ENCODE data around the gene ABCG2.

The ABCG2 gene

GRCh38 chr4:88043586-88044340, 114.7 kb downstream of the ABCG2 start:
- H2BK5ac ChIP-seq (ENCODE audit: low read length): no peak overlapping the region
- no peak overlapping the region for H3K23ac ChIP-seq (ENCODE audit: low read depth, low read length, poor library complexity)
- no peak overlapping the region for H3K14ac ChIP-seq (ENCODE audit: low read length)
- H3K4me1 ChIP-seq (ENCODE audit: control insufficient read depth in 2 of 2, insufficient read depth in 1 of 2, low read depth in 1 of 2, low read length in 2 of 2): no peaks in the 10 kb centered on the region
- H2AFZ ChIP-seq (ENCODE audit: low read length): no peak overlapping the region
- no CpG with 5 or more reads among the region's 8 CpGs for WGBS, 2 donors (ENCODE audit: extremely low coverage in 2 of 2, insufficient read length in 2 of 2, insufficient replicate concordance in 1 of 2)
- peaks cover 32 to 100% of the 10 kb centered on the region in 2 donors for H3K36me3 ChIP-seq (replicated peaks in 1 of 2; ENCODE audit: control insufficient read depth in 2 of 2, insufficient read depth in 2 of 2, low read length in 2 of 2)
- no peaks in the 10 kb centered on the region for H3K27me3 ChIP-seq (ENCODE audit: control insufficient read depth in 3 of 3, insufficient read depth in 3 of 3, low read depth in 1 of 3, low read length in 3 of 3)
- H3K4me3 ChIP-seq (ENCODE audit: low read length in 2 of 2): no peak overlapping the region
- H2BK12ac ChIP-seq (ENCODE audit: low read length): no peak overlapping the region
- no peak overlapping the region for H2BK15ac ChIP-seq (ENCODE audit: low read length)
- no peaks in the 10 kb centered on the region for H3K9me3 ChIP-seq (replicated peaks in 1 of 2; ENCODE audit: control insufficient read depth in 2 of 2, insufficient read depth in 1 of 2, low read depth in 1 of 2, low read length in 2 of 2)
- no peak overlapping the region for H3K27ac ChIP-seq (replicated peaks; ENCODE audit: low read length)
- H3K79me1 ChIP-seq (ENCODE audit: low read depth, low read length): no peaks in the 10 kb centered on the region
- no peak overlapping the region for H4K91ac ChIP-seq (ENCODE audit: low read depth, low read length, poor library complexity)
- no peak overlapping the region for H2BK120ac ChIP-seq (ENCODE audit: low read depth, low read length)
- H3K4me2 ChIP-seq (ENCODE audit: insufficient read depth, low read length, poor library complexity, severe bottlenecking): no peak overlapping the region
- H3K18ac ChIP-seq (ENCODE audit: low read length): no peak overlapping the region
- no peak overlapping the region for H3K9ac ChIP-seq (ENCODE audit: low read depth, low read length, poor library complexity)
- no peak for DNase-seq (ENCODE audit: low spot score)
- no peak overlapping the region for H4K8ac ChIP-seq (ENCODE audit: low read depth, low read length)
- H3K4ac ChIP-seq (ENCODE audit: low read length): no peak overlapping the region
- H2AK5ac ChIP-seq (ENCODE audit: low read depth, low read length): no peak overlapping the region

DNA sequence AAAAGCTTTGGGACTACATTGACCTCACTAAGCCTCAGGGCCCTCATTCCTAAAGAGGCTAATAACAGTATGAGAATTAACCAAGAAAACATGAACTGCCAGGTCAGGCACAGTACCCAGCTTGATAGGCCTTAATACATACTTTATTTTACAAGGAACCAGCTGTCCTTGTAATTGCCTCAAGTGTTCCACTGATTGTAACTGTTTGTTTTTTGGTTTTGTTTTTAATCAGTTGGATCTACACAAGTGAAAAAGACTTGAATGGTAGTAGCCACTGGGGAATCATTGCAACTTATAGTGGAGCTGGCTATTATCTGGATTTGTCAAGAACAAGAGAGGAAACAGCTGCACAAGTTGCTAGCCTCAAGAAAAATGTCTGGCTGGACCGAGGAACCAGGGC, 115.4 kb downstream of the ABCG2 start:
- no peak overlapping the region for H4K91ac ChIP-seq (ENCODE audit: low read depth, low read length, poor library complexity)
- H3K4me2 ChIP-seq (ENCODE audit: insufficient read depth, low read length, poor library complexity, severe bottlenecking): no peak overlapping the region
- H2BK5ac ChIP-seq (ENCODE audit: low read length): no peak overlapping the region
- H2AK5ac ChIP-seq (ENCODE audit: low read depth, low read length): no peak overlapping the region
- peaks cover 36 to 100% of the 10 kb centered on the region in 2 donors for H3K36me3 ChIP-seq (replicated peaks in 1 of 2; ENCODE audit: control insufficient read depth in 2 of 2, insufficient read depth in 2 of 2, low read length in 2 of 2)
- no peak overlapping the region for H3K4ac ChIP-seq (ENCODE audit: low read length)
- no peak overlapping the region for H4K8ac ChIP-seq (ENCODE audit: low read depth, low read length)
- H3K27ac ChIP-seq (replicated peaks; ENCODE audit: low read length): no peak overlapping the region
- H2AFZ ChIP-seq (ENCODE audit: low read length): no peak overlapping the region
- no peak overlapping the region for H2BK120ac ChIP-seq (ENCODE audit: low read depth, low read length)
- no peak overlapping the region for H3K18ac ChIP-seq (ENCODE audit: low read length)
- H3K9ac ChIP-seq (ENCODE audit: low read depth, low read length, poor library complexity): no peak overlapping the region
- H3K27me3 ChIP-seq (ENCODE audit: control insufficient read depth in 3 of 3, insufficient read depth in 3 of 3, low read depth in 1 of 3, low read length in 3 of 3): no peaks in the 10 kb centered on the region
- no peaks in the 10 kb centered on the region for H3K9me3 ChIP-seq (replicated peaks in 1 of 2; ENCODE audit: control insufficient read depth in 2 of 2, insufficient read depth in 1 of 2, low read depth in 1 of 2, low read length in 2 of 2)
- DNase-seq (ENCODE audit: low spot score): no peak
- no peak overlapping the region for H3K23ac ChIP-seq (ENCODE audit: low read depth, low read length, poor library complexity)
- no peaks in the 10 kb centered on the region for H3K4me1 ChIP-seq (ENCODE audit: control insufficient read depth in 2 of 2, insufficient read depth in 1 of 2, low read depth in 1 of 2, low read length in 2 of 2)
- no peak overlapping the region for H3K14ac ChIP-seq (ENCODE audit: low read length)
- no peaks in the 10 kb centered on the region for H3K79me1 ChIP-seq (ENCODE audit: low read depth, low read length)
- no peak overlapping the region for H2BK15ac ChIP-seq (ENCODE audit: low read length)
- no peak overlapping the region for H2BK12ac ChIP-seq (ENCODE audit: low read length)
- no CpG with 5 or more reads among the region's 1 CpG for WGBS, 2 donors (ENCODE audit: extremely low coverage in 2 of 2, insufficient read length in 2 of 2, insufficient replicate concordance in 1 of 2)
- H3K4me3 ChIP-seq (ENCODE audit: low read length in 2 of 2): no peak overlapping the region

GRCh38 chr4:88041626-88042025, 116.8 kb downstream of the ABCG2 start:
- Histone ChIP-seq H2BK12ac (ENCODE audit: low read length) (no peak overlapping the region), H3K18ac (ENCODE audit: low read length) (no peak overlapping the region), H3K36me3 (replicated peaks in 1 of 2; ENCODE audit: control insufficient read depth in 2 of 2, insufficient read depth in 2 of 2, low read length in 2 of 2) (peaks cover 42 to 100% of the 10 kb centered on the region in 2 donors), H4K91ac (ENCODE audit: low read depth, low read length, poor library complexity) (no peak overlapping the region), H3K4me2 (ENCODE audit: insufficient read depth, low read length, poor library complexity, severe bottlenecking) (no peak overlapping the region), H3K23ac (ENCODE audit: low read depth, low read length, poor library complexity) (no peak overlapping the region), H2BK5ac (ENCODE audit: low read length) (no peak overlapping the region), H3K79me1 (ENCODE audit: low read depth, low read length) (no peaks in the 10 kb centered on the region), H2AFZ (ENCODE audit: low read length) (no peak overlapping the region), H3K4me3 (ENCODE audit: low read length in 2 of 2) (no peak overlapping the region), H2AK5ac (ENCODE audit: low read depth, low read length) (no peak overlapping the region), H2BK15ac (ENCODE audit: low read length) (no peak overlapping the region), H3K4me1 (ENCODE audit: control insufficient read depth in 2 of 2, insufficient read depth in 1 of 2, low read depth in 1 of 2, low read length in 2 of 2) (no peaks in the 10 kb centered on the region), H4K8ac (ENCODE audit: low read depth, low read length) (no peak overlapping the region), H3K9ac (ENCODE audit: low read depth, low read length, poor library complexity) (no peak overlapping the region), H3K27me3 (ENCODE audit: control insufficient read depth in 3 of 3, insufficient read depth in 3 of 3, low read depth in 1 of 3, low read length in 3 of 3) (no peaks in the 10 kb centered on the region), H2BK120ac (ENCODE audit: low read depth, low read length) (no peak overlapping the region), H3K27ac (replicated peaks; ENCODE audit: low read length) (no peak overlapping the region), H3K14ac (ENCODE audit: low read length) (no peak overlapping the region), H3K9me3 (replicated peaks in 1 of 2; ENCODE audit: control insufficient read depth in 2 of 2, insufficient read depth in 1 of 2, low read depth in 1 of 2, low read length in 2 of 2) (no peaks in the 10 kb centered on the region), H3K4ac (ENCODE audit: low read length) (no peak overlapping the region)
- no CpG with 5 or more reads among the region's 2 CpGs for WGBS, 2 donors (ENCODE audit: extremely low coverage in 2 of 2, insufficient read length in 2 of 2, insufficient replicate concordance in 1 of 2)
- DNase-seq (ENCODE audit: low spot score): no peak

- Histone ChIP-seq H3K23ac (ENCODE audit: low read depth, low read length, poor library complexity) (no peak overlapping the region), H3K18ac (ENCODE audit: low read length) (no peak overlapping the region), H2AFZ (ENCODE audit: low read length) (no peak overlapping the region), H3K79me1 (ENCODE audit: low read depth, low read length) (no peaks in the 10 kb centered on the region), H3K4ac (ENCODE audit: low read length) (no peak overlapping the region), H2AK5ac (ENCODE audit: low read depth, low read length) (no peak overlapping the region), H2BK12ac (ENCODE audit: low read length) (no peak overlapping the region), H3K14ac (ENCODE audit: low read length) (no peak overlapping the region), H4K8ac (ENCODE audit: low read depth, low read length) (no peak overlapping the region), H3K4me1 (ENCODE audit: control insufficient read depth in 2 of 2, insufficient read depth in 1 of 2, low read depth in 1 of 2, low read length in 2 of 2) (no peaks in the 10 kb centered on the region), H2BK15ac (ENCODE audit: low read length) (no peak overlapping the region), H4K91ac (ENCODE audit: low read depth, low read length, poor library complexity) (no peak overlapping the region), H2BK120ac (ENCODE audit: low read depth, low read length) (no peak overlapping the region), H3K27ac (replicated peaks; ENCODE audit: low read length) (no peak overlapping the region), H3K4me3 (ENCODE audit: low read length in 2 of 2) (no peak overlapping the region), H3K9ac (ENCODE audit: low read depth, low read length, poor library complexity) (no peak overlapping the region), H2BK5ac (ENCODE audit: low read length) (no peak overlapping the region), H3K27me3 (ENCODE audit: control insufficient read depth in 3 of 3, insufficient read depth in 3 of 3, low read depth in 1 of 3, low read length in 3 of 3) (no peaks in the 10 kb centered on the region), H3K4me2 (ENCODE audit: insufficient read depth, low read length, poor library complexity, severe bottlenecking) (no peak overlapping the region), H3K9me3 (replicated peaks in 1 of 2; ENCODE audit: control insufficient read depth in 2 of 2, insufficient read depth in 1 of 2, low read depth in 1 of 2, low read length in 2 of 2) (no peaks in the 10 kb centered on the region), H3K36me3 (replicated peaks in 1 of 2; ENCODE audit: control insufficient read depth in 2 of 2, insufficient read depth in 2 of 2, low read length in 2 of 2) (peaks cover 43 to 100% of the 10 kb centered on the region in 2 donors)
- 100% methylated on average over 1 of the region's 3 CpGs; no CpG with 5 or more reads in 1 of the 2 donors for WGBS, 2 donors (ENCODE audit: extremely low coverage in 2 of 2, insufficient read length in 2 of 2, insufficient replicate concordance in 1 of 2)
- no peak for DNase-seq (ENCODE audit: low spot score)
These were observed 117.7 kb downstream of the ABCG2 start for GRCh38 chr4:88040707-88041106.

Measured in neuronal stem cell (in vitro differentiated cells).